Testis (tissue), 2 donors: ENCODE results near the gene C1GALT1C1.

Experiments used
- POLR2A ChIP-seq: fragments of 450-650 bp; IDR thresholded peaks from one replicate; pipeline ENCODE4 v1.6.1; 2017; ENCODE audit warnings: antibody characterized with exemption, mild to moderate bottlenecking, moderate library complexity
- TF ChIP-seq, protein P1 (sequence below), 3 experiments: fragments of 450-650 bp in 2 of 3; fragments of 200-600 bp in 1 of 3; sonication (generic) in 1 of 3; IDR thresholded peaks; one replicate each; pipeline ENCODE4 v1.5.1; 2016 to 2019; ENCODE audit warnings: antibody characterized with exemption in 3 of 3, mild to moderate bottlenecking in 2 of 3, moderate library complexity in 1 of 3

DNA sequence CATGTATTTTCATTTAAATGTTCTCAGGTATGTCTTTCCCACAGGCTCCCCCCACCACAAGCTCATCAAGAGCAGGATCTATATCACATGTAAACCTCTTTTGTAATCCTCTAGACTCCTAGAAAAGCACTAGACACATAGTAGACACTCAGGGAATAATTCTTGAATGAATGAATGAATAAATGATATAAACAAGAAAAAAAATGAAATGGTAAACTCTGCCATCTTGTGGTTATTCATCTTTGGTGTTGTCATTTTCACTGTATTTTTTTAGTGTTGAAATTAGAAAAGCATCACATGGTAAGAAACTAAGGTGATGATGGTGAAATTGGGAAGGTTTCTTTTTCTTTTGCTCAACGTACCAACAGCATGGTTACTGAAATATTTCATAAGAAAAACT lies 34.2 kb upstream of the C1GALT1C1 start:
- TF ChIP-seq, protein P1, sequence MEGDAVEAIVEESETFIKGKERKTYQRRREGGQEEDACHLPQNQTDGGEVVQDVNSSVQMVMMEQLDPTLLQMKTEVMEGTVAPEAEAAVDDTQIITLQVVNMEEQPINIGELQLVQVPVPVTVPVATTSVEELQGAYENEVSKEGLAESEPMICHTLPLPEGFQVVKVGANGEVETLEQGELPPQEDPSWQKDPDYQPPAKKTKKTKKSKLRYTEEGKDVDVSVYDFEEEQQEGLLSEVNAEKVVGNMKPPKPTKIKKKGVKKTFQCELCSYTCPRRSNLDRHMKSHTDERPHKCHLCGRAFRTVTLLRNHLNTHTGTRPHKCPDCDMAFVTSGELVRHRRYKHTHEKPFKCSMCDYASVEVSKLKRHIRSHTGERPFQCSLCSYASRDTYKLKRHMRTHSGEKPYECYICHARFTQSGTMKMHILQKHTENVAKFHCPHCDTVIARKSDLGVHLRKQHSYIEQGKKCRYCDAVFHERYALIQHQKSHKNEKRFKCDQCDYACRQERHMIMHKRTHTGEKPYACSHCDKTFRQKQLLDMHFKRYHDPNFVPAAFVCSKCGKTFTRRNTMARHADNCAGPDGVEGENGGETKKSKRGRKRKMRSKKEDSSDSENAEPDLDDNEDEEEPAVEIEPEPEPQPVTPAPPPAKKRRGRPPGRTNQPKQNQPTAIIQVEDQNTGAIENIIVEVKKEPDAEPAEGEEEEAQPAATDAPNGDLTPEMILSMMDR (IDR thresholded peaks at IDR 0.05), result peak in 1 of 3 experiments; percentile 12
- TF ChIP-seq POLR2A, result no peak
